Uterus (tissue), 2 donors: ENCODE measurements around the gene NEK10.

Source experiments
- CTCF ChIP-seq, 4 experiments: fragments of 200-600 bp in 2 of 4; fragments of 450-650 bp in 2 of 4; sonication (generic) in 2 of 4; IDR thresholded peaks; one replicate each; pipeline ENCODE4 v1.5.1; 2016 to 2019; ENCODE audit warnings: antibody characterized with exemption in 4 of 4, mild to moderate bottlenecking in 2 of 4, moderate library complexity in 1 of 4
- POLR2A ChIP-seq, 2 donors: fragments of 450-650 bp; IDR thresholded peaks; one replicate each; pipeline ENCODE4 v1.6.1; 2016; ENCODE audit warnings: antibody characterized with exemption in 2 of 2, mild to moderate bottlenecking in 1 of 2, moderate library complexity in 1 of 2

GRCh38 chr3:27213450-27213849 is 155.7 kb downstream of the NEK10 start:
- TF ChIP-seq CTCF (IDR thresholded peaks at IDR 0.05): no peak
- TF ChIP-seq POLR2A (IDR thresholded peaks at IDR 0.05): no peak
